ENCODE results near the gene PLCD1. TPM values are rescaled to one million over a fixed set of nuclear protein-coding genes. Genes with fewer than 3 reads are reported as not detected.

PLCD1 gene
- 33.8 TPM for total RNA-seq

DNA sequence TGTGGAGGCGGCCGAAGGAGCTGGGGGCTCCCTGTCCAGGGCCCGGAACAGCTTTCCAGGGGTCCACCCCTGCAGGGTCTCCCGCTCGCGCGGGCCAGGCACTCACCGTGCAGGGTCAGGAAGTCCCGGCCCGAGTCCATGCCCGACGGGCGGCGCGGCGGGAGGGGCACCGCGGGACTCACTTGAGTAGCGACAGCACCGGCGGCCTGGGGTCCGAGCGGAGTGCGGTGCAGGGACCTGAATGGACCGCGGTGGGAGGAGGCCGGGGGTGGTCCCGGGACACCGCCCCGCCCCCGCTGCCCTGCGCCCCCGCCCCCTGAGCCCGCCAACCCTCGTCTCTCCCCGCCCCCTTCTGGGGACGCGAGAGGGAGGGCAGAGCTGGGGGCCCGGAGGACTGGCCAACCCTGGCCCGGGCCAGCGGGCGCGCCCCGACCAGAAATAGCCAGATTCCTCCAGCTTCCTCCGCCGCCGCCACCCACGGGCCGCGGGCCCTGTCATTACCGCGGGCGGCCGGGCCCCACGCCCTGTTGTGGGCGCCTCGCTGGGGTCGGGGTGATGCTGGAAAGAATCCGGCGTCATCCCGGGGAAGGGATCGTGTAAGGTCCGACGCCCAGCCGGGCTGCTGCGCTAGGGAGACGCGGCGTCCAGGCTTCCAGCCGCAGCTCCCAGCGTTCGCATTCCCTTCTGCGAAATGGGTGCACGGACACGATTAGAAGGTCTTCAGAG, at the start of gene PLCD1:
Gene PLCD1, minus strand, starts transcription at position 243 of the 726 bp plus-strand sequence. Its CDS starts 103 bp downstream, at position 140.

DNA sequence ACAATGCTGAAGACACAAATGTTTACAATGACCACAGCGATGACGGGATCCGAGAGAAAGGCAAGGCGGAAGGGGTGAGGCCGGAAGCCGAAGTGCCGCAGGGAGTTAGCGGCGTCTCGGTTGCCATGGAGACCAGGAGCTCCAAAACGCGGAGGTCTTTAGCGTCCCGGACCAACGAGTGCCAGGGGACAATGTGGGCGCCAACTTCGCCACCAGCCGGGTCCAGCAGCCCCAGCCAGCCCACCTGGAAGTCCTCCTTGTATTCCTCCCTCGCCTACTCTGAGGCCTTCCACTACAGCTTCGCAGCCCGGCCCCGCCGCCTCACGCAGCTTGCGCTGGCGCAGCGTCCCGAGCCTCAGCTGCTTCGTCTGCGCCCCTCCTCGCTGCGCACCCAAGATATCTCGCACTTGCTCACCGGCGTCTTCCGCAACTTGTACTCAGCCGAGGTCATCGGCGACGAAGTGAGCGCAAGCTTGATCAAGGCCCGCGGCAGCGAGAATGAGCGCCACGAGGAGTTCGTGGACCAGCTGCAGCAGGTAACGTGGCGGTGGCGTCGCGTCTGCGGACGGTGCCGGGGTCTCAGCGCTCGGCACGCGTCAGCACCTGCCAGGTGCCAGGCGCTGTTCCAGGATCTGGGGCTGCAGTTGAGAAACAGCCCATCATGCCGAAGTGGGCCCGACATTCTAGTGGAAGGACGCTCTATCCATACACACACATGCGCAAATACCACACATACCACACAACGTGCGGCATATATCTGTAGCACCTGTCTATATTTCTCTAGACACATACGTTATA, 9.9 kb upstream of the PLCD1 start, which contains the start of gene DLEC1:
Gene DLEC1, plus strand, starts transcription at position 108 of the 798 bp plus-strand sequence. Its CDS starts 18 bp downstream, at position 126.

DNA sequence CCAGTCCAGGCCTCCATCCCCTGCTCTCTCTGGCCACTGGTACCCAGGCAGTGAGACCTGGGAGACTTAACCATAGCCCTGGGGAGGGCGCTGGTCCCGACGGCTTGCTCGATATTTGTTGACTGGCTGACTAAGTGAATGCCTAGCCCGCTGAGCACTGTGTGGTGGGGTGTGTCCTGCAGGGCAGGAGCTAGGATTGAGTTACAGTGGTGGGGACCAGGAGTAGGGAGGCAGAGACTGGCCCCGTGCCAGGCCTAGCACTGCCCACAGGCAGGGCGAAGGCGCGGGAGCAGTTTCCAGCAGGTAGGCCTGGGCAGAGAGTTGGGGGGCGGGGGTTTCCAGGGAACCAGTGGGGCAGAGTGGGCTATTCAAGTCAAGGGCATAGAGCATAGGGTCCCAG, 38.9 kb downstream of the PLCD1 start, which contains the start of gene VILL:
Gene VILL, plus strand, starts transcription at position 260 of the 400 bp plus-strand sequence. CDS start 2,887 bp downstream, outside the sequence.

Small RNAs within 50 kb of the gene (small RNA-seq; reads per million reads assigned to genes)
- 5.2 reads per million, percentile 93 among the genes with 10 or more reads in this experiment for gene MIR26A1 (ENCODE audit: low replicate concordance)
- not detected for gene RF00019 (ENCODE audit: low replicate concordance)

Other genes with a start within 250 kb of the PLCD1 start
- 94.3 TPM for gene CTDSPL, start 167.8 kb downstream of the PLCD1 start, total RNA-seq
- 17.9 TPM for gene VILL, start 38.9 kb downstream of the PLCD1 start, total RNA-seq
- gene DLEC1, start 9.6 kb upstream of the PLCD1 start, total RNA-seq = 2.4 TPM
- 62.8 TPM for gene ACAA1, start 107.5 kb upstream of the PLCD1 start, total RNA-seq
- gene MYD88, start 109.0 kb upstream of the PLCD1 start, total RNA-seq = 22.5 TPM
- gene OXSR1, start 135.9 kb upstream of the PLCD1 start, total RNA-seq = 39.1 TPM
- gene SLC22A13, start 236.2 kb upstream of the PLCD1 start, total RNA-seq = 6.1 TPM

All from metanephros (tissue), 2 donors.